Measurements from ENCODE around the gene DHRS1. TPM values are rescaled to one million over a fixed set of nuclear protein-coding genes. Genes with fewer than 3 reads are reported as not detected.

Gene DHRS1
- total and polyA plus RNA-seq, 2 experiments from 2014 or later = 15.0 to 15.4 TPM

DNA sequence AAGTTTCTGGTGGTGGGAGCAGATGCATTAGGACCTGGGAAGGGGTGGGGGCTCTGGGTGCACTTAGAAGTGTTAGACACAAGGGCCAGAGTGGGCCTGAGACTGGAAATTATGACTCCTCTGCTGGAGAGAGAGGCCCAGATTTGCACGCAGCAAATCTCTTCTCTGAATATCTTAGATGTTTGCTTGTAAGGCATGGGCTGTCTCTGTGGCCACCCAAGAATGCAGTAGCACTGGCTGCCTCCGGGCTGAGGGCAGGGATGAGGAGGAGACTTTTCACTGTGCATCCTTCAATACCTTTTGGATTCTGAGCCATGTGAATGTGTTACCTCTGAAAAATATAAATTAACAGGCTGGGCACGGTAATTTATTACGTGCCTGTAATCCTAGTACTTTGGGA is 14.2 kb downstream of the DHRS1 start (continued):
- TF ChIP-seq ZNF462 (CRISPR knock-in tag; IDR thresholded peaks at IDR 0.05) = no peak
- TF ChIP-seq, protein P1, sequence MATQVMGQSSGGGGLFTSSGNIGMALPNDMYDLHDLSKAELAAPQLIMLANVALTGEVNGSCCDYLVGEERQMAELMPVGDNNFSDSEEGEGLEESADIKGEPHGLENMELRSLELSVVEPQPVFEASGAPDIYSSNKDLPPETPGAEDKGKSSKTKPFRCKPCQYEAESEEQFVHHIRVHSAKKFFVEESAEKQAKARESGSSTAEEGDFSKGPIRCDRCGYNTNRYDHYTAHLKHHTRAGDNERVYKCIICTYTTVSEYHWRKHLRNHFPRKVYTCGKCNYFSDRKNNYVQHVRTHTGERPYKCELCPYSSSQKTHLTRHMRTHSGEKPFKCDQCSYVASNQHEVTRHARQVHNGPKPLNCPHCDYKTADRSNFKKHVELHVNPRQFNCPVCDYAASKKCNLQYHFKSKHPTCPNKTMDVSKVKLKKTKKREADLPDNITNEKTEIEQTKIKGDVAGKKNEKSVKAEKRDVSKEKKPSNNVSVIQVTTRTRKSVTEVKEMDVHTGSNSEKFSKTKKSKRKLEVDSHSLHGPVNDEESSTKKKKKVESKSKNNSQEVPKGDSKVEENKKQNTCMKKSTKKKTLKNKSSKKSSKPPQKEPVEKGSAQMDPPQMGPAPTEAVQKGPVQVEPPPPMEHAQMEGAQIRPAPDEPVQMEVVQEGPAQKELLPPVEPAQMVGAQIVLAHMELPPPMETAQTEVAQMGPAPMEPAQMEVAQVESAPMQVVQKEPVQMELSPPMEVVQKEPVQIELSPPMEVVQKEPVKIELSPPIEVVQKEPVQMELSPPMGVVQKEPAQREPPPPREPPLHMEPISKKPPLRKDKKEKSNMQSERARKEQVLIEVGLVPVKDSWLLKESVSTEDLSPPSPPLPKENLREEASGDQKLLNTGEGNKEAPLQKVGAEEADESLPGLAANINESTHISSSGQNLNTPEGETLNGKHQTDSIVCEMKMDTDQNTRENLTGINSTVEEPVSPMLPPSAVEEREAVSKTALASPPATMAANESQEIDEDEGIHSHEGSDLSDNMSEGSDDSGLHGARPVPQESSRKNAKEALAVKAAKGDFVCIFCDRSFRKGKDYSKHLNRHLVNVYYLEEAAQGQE (IDR thresholded peaks at IDR 0.05; ENCODE audit: unreplicated experiment) = no peak

DNA sequence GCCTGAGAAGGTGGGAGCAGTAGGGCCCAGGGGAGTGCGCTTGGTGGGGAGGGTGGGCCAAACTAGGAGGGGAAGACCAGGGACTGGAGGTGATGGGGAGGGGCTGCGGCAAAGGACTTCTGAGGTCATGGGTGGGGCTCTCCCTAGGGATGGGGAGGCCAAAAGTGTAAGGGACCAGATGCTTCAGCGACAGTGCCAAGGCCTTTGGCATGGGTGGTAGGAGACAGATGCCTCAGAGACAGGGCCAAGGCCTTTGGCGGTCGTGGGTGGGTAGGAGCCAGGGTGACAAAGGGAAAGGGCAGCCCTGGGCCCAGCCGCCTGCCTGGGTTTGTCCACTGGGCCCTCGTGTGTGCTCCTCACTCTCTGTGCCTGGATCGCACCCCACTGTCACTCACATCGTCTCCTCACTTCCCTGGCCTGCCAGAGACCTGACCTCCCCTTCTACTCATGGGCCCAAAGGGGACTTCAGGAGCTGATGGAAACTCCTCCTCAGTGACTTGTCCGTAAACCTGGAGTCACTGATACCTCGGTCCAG is 15.0 kb downstream of the DHRS1 start:
- Histone ChIP-seq H4K20me1 (replicated peaks; ENCODE audit: insufficient read depth) (no peaks in the 10 kb centered on the region; the same call in 1 of the 2 replicates), H3K27ac (ENCODE audit: low read depth) (no peak overlapping the region), H3F3A (replicated peaks; ENCODE audit: low read depth) (no peaks in the 10 kb centered on the region), H3K36me3 (ENCODE audit: insufficient read depth) (no peaks in the 10 kb centered on the region), H3K4me1 (ENCODE audit: insufficient read depth) (no peaks in the 10 kb centered on the region), H3K4me3 (no peak overlapping the region), H3K79me2 (replicated peaks; ENCODE audit: insufficient read depth) (no peaks in the 10 kb centered on the region), H2AFZ (no peak overlapping the region), H3K27me3 (ENCODE audit: insufficient read depth) (no peaks in the 10 kb centered on the region), H3K9me2 (ENCODE audit: insufficient read depth) (no peaks in the 10 kb centered on the region), H3K4me2 (no peak overlapping the region)
- DNase-seq (ENCODE audit: low spot score) = no peak
- Mint-ChIP-seq H3K27ac (no peak overlapping the region), H3K9me3 (no peaks in the 10 kb centered on the region), H3K4me3 (no peak overlapping the region; the same call in 2 of the 3 replicates), H3K27me3 (ENCODE audit: insufficient read depth, low read depth, poor library complexity) (peaks cover 14% of the 10 kb centered on the region), H3K4me1 (no peaks in the 10 kb centered on the region; the same call in 2 of the 3 replicates), H3K36me3 (ENCODE audit: low read depth) (no peaks in the 10 kb centered on the region; the same call in 2 of the 3 replicates)
- ATAC-seq = no peak
- no peak for TF ChIP-seq NANOG (IDR thresholded peaks at IDR 0.05; ENCODE audit: borderline replicate concordance)
- TF ChIP-seq, protein P1 (IDR thresholded peaks at IDR 0.05; ENCODE audit: unreplicated experiment) = no peak
- TF ChIP-seq POLR2AphosphoS5 (IDR thresholded peaks at IDR 0.05; ENCODE audit: low read depth) = no peak
- no peak for TF ChIP-seq EZH2 (IDR thresholded peaks at IDR 0.05; ENCODE audit: low read depth, unreplicated experiment)
- no peak for TF ChIP-seq CREB1 (CRISPR knock-in tag; IDR thresholded peaks at IDR 0.05; ENCODE audit: low read depth)

Data from GM23338 (cell line).